PC-9 (cell line): ENCODE results near the gene CDK5. TPM values are rescaled to one million over a fixed set of nuclear protein-coding genes. Genes with fewer than 3 reads are reported as not detected.

Source experiments
- BruUV-seq: library from RNA; stranded (reverse); fragments of 400-500 nt; replicated peaks from 2 replicates; lab custom pipeline; 2021; lab: Mats Ljungman, UMichigan
- CTCF ChIA-PET: fragments of 300-600 bp; sonication (Branson Sonifier 250); formaldehyde crosslinking; loops from one replicate; lab custom pipeline; 2022; ENCODE audit warnings: antibody characterized with exemption; lab: Charles Lee
- POLR2A ChIA-PET: fragments of 300-600 bp; sonication (Branson Sonifier 250); formaldehyde crosslinking; loops from one replicate; lab custom pipeline; 2022; ENCODE audit warnings: antibody characterized with exemption; ENCODE audit not compliant: unreplicated experiment; lab: Charles Lee
- DNase-seq, 2 experiments: peaks; one replicate each; pipeline versions ENCODE4 v3.0.0 to v3.0.0-alpha.2; 2015 to 2022; ENCODE audit warnings: mixed read lengths in 1 of 2
- H2AFZ ChIP-seq: fragments of 200-600 bp; sonication (generic); 2 replicates; pipeline ENCODE4 v1.8.1; 2017; ENCODE audit warnings: antibody characterized with exemption
- H3F3A ChIP-seq: fragments of 200-600 bp; sonication (generic); 2 replicates; pipeline ENCODE4 v1.8.1; 2017; ENCODE audit warnings: antibody characterized with exemption, mild to moderate bottlenecking, low read depth; ENCODE audit not compliant: insufficient read depth
- H3K27ac ChIP-seq: fragments of 200-600 bp; sonication (generic); 2 replicates; pipeline ENCODE4 v1.6.1; 2016; ENCODE audit warnings: mixed run types
- H3K27me3 ChIP-seq: fragments of 200-600 bp; sonication (generic); 2 replicates; pipeline ENCODE4 v1.6.1; 2016; ENCODE audit warnings: low read depth, mixed run types; ENCODE audit not compliant: insufficient read depth
- H3K36me3 ChIP-seq: fragments of 200-600 bp; sonication (generic); 2 replicates; pipeline ENCODE4 v1.6.1; 2016; ENCODE audit warnings: low read depth, mixed run types
- H3K4me1 ChIP-seq: fragments of 200-600 bp; sonication (generic); replicated peaks from 2 replicates; pipeline ENCODE4 v1.6.1; 2016; ENCODE audit warnings: mixed run types; ENCODE audit not compliant: insufficient read depth
- H3K4me2 ChIP-seq: fragments of 200-600 bp; sonication (generic); 2 replicates; pipeline ENCODE4 v1.6.1; 2017; ENCODE audit warnings: mixed run types
- H3K4me3 ChIP-seq: fragments of 200-600 bp; sonication (generic); 2 replicates; pipeline ENCODE4 v1.6.1; 2016; ENCODE audit warnings: mixed run types
- H3K79me2 ChIP-seq: fragments of 200-600 bp; sonication (generic); 2 replicates; pipeline ENCODE4 v1.6.1; 2017; ENCODE audit warnings: low read depth, mixed run types
- H3K9me2 ChIP-seq: fragments of 200-600 bp; sonication (generic); 2 replicates; pipeline ENCODE4 v1.8.1; 2017; ENCODE audit warnings: mild to moderate bottlenecking; ENCODE audit not compliant: insufficient read depth
- H3K9me3 ChIP-seq: fragments of 200-600 bp; sonication (generic); 2 replicates; pipeline ENCODE4 v1.8.1; 2016; ENCODE audit warnings: low read depth; ENCODE audit not compliant: insufficient read depth
- H4K20me1 ChIP-seq: fragments of 200-600 bp; sonication (generic); 2 replicates; pipeline ENCODE4 v1.8.1; 2017; ENCODE audit not compliant: insufficient read depth
- CTCF ChIP-seq: fragments of 200-600 bp; sonication (generic); conservative IDR thresholded peaks from 2 replicates; pipeline ENCODE4 v1.6.1; 2017; ENCODE audit warnings: mixed run types, antibody characterized with exemption, mild to moderate bottlenecking, moderate library complexity
- EZH2 ChIP-seq: fragments of 200-600 bp; sonication (generic); IDR thresholded peaks from 2 replicates; pipeline ENCODE4 v1.8.0; 2017; ENCODE audit warnings: antibody characterized with exemption, low read depth
- intact Hi-C: fragments of 100-400 bp; cut with micrococcal nuclease; formaldehyde crosslinking; loops from one replicate; pipeline ENCODE4 v1.10.0; 2022; ENCODE audit not compliant: unreplicated experiment
- total RNA-seq: library from RNA; stranded (reverse); gene quantifications from 2 replicates; pipeline ENCODE4 v1.2.3, GENCODE V29; 2021

Gene CDK5
- total RNA-seq, 1 experiment from 2014 or later: 45.7 TPM

- no peak for DNase-seq
- ChIA-PET CTCF (no interaction called here), POLR2A (no interaction called here)
- Histone ChIP-seq H3K27ac (no peak overlapping the region), H3K9me2 (no peaks in the 10 kb centered on the region), H3K9me3 (no peaks in the 10 kb centered on the region), H3K4me1 (peaks cover 10% of the 10 kb centered on the region), H3K4me2 (no peak overlapping the region), H4K20me1 (no peaks in the 10 kb centered on the region), H3K27me3 (no peaks in the 10 kb centered on the region), H3K79me2 (no peaks in the 10 kb centered on the region), H3K4me3 (no peak overlapping the region), H3F3A (peaks cover 12% of the 10 kb centered on the region; the same call in 1 of the 2 replicates), H2AFZ (no peak overlapping the region), H3K36me3 (no peaks in the 10 kb centered on the region)
- intact Hi-C loops: no loop called here
- BruUV-seq: no TSS peak
- TF ChIP-seq CTCF: no peak
- TF ChIP-seq EZH2: no peak
These were observed 41.2 kb downstream of the CDK5 start for GRCh38 chr7:151016505-151016904.

GRCh38 chr7:151015967-151016366 lies 41.7 kb downstream of the CDK5 start:
- H4K20me1 ChIP-seq: no peaks in the 10 kb centered on the region
- ChIA-PET POLR2A (no interaction called here), CTCF (no interaction called here)
- BruUV-seq: no TSS peak
- no peaks in the 10 kb centered on the region for H3K9me2 ChIP-seq
- TF ChIP-seq CTCF (no peak), EZH2 (no peak)
- no peak overlapping the region for H3K4me3 ChIP-seq
- H2AFZ ChIP-seq: no peak overlapping the region
- H3K9me3 ChIP-seq: no peaks in the 10 kb centered on the region
- intact Hi-C loops: no loop called here
- DNase-seq: no peak
- H3F3A ChIP-seq: peaks cover 12% of the 10 kb centered on the region
- no peaks in the 10 kb centered on the region for H3K36me3 ChIP-seq
- no peak overlapping the region for H3K4me2 ChIP-seq
- no peaks in the 10 kb centered on the region for H3K27me3 ChIP-seq
- H3K79me2 ChIP-seq: no peaks in the 10 kb centered on the region
- peaks cover 13% of the 10 kb centered on the region for H3K4me1 ChIP-seq
- H3K27ac ChIP-seq: no peak overlapping the region

GRCh38 chr7:151014950-151015349 lies 42.7 kb downstream of the CDK5 start:
- H3K27ac ChIP-seq: no peak overlapping the region
- CTCF ChIA-PET: no interaction called here
- peaks cover 18% of the 10 kb centered on the region for H3K4me1 ChIP-seq
- POLR2A ChIA-PET: interaction anchor here (0.7 kb wide), 1 partner anchor 24 kb away, joined by 4 read pairs; no protein-coding TSS in a partner anchor
- no peak overlapping the region for H2AFZ ChIP-seq
- H4K20me1 ChIP-seq: no peaks in the 10 kb centered on the region
- no peak overlapping the region for H3K4me2 ChIP-seq
- peaks cover 12% of the 10 kb centered on the region for H3F3A ChIP-seq
- no peaks in the 10 kb centered on the region for H3K36me3 ChIP-seq
- H3K9me2 ChIP-seq: no peaks in the 10 kb centered on the region
- no peaks in the 10 kb centered on the region for H3K27me3 ChIP-seq
- intact Hi-C loops: no loop called here
- no peaks in the 10 kb centered on the region for H3K9me3 ChIP-seq
- H3K79me2 ChIP-seq: no peaks in the 10 kb centered on the region
- TF ChIP-seq EZH2: no peak
- no peak for TF ChIP-seq CTCF
- H3K4me3 ChIP-seq: no peak overlapping the region
- DNase-seq: no peak
- no TSS peak for BruUV-seq
